ENCODE data around the gene POC1A. TPM values are rescaled to one million over a fixed set of nuclear protein-coding genes. Genes with fewer than 3 reads are reported as not detected.
A peak's percentile ranks its signal among the peaks of the same experiment; 100 is the strongest.

POC1A gene
- total and polyA plus RNA-seq, 7 donors: 0.66 to 15.8 (median 1.7) TPM

DNA sequence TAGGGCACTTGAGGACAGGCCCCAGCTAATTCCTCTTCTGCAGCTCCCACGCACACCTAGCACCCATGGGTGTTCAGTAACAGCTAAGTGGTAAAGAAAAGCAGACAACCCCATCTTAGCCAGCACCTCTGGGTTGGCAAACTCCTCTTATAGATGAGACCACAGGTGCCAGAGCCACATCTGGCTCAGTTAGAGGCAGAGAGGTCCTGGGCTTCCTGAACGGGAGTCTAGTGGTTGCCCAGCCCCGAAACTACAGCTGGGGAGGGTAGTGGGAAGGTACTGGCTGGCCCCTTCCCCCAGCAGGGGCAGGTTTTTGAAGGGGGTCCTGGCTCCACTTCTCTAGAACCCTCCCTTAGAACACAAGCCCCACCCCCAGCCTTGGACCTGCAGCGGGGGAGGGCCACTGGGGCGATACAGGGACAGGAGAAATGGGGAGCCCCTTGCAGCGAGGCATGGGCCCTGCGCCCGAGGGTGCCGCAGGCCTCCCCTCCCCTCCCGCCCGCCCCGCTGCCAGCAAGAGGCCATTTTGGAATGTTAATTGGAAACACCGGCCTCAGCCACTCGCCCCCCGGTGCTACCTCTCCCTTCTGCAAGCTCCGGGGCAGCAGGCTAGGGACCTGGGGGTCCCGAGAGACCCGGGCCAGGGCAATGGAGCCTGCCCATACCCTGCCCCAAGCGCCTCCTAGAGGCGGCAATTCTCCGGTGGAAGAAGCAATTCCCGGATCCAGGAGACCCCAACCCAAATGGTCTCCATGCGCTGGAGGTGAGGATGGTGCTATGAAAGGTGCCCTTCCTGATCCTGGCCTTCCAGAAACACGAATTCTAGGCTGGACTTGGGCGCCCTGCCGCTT, 99.3 kb downstream of the POC1A start:
- intact Hi-C loops (cut with DNase I): loop anchor here (2.0 to 5.0 kb wide), 2 partner anchors 68 to 142 kb away; partner anchors contain the start of gene ALAS1
- TF ChIP-seq, protein P1, sequence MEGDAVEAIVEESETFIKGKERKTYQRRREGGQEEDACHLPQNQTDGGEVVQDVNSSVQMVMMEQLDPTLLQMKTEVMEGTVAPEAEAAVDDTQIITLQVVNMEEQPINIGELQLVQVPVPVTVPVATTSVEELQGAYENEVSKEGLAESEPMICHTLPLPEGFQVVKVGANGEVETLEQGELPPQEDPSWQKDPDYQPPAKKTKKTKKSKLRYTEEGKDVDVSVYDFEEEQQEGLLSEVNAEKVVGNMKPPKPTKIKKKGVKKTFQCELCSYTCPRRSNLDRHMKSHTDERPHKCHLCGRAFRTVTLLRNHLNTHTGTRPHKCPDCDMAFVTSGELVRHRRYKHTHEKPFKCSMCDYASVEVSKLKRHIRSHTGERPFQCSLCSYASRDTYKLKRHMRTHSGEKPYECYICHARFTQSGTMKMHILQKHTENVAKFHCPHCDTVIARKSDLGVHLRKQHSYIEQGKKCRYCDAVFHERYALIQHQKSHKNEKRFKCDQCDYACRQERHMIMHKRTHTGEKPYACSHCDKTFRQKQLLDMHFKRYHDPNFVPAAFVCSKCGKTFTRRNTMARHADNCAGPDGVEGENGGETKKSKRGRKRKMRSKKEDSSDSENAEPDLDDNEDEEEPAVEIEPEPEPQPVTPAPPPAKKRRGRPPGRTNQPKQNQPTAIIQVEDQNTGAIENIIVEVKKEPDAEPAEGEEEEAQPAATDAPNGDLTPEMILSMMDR (IDR thresholded peaks at IDR 0.05): no peak
- TF ChIP-seq POLR2AphosphoS5 (IDR thresholded peaks at IDR 0.05) (no peak), POLR2A (IDR thresholded peaks at IDR 0.05) (no peak), EP300 (IDR thresholded peaks at IDR 0.05) (no peak)
- peaks cover 0 to 52% (median 48%) of the 10 kb centered on the region in 4 donors for H3K4me1 ChIP-seq
- no peaks in the 10 kb centered on the region for H3K9me3 ChIP-seq
- peak overlapping the region; percentile 83 to 94 (median 88) for H3K27ac ChIP-seq
- peaks cover 7 to 31% (median 16%) of the 10 kb centered on the region in 4 donors for H3K36me3 ChIP-seq
- no peaks in the 10 kb centered on the region for H3K27me3 ChIP-seq
- 9 to 10% methylated on average over 26 of the region's 26 CpGs for WGBS, 2 donors
- no peak for DNase-seq
- peak overlapping the region; percentile 46 to 83 (median 71) for H3K4me3 ChIP-seq

DNA sequence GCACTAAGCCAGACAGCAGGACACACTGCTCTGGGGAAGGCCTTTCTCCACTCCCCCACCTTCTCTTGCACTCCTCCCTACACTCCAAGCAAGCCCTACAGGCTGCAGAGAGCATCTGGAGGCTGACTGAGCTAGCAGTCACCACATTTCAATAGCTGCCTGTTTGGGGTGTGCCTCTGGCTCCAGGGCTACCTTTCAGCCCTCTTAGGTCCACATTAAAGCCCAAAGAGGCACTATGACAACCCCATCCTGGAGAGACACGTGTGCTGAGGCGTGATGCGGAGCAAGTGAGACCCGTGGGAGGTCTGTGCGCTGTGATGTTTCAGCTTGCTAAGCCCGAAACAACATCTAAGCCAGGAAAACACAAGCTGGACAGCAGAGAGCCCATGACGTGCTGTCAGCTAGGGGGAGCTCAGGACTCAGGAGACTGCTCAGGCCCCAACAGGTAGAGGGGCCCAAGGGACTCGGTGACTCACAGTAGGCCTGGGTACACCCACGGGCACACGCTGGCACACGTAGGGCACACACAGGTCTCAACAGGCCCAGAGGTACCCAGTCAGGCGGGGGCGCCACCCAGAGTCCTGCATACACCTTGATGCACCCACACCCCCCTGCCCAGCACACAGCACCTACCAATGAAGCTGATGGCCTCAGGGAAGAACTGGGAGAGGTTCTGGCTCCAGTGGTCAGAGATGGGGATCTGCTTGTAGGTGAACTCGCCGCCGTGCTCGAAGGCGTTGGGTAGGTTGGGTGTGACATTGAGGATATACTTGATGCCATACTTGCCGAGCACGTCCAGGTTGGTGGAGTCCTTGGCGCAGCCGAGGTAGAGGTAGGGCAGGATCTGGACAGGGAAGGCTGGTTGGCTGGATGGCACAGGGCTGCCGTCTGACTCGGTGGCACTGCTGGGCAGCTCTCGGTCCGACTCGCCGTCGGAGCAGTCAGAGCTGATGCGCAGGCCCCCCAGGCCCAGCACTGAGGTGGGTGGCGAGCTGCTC, 100.6 kb downstream of the POC1A start:
- Histone ChIP-seq H3K36me3 (peaks cover 7 to 44% (median 20%) of the 10 kb centered on the region in 4 donors), H3K9me3 (no peaks in the 10 kb centered on the region), H3K27me3 (no peaks in the 10 kb centered on the region), H3K4me3 (peak overlapping the region in 2 of 4 donors; percentile 66 to 83), H3K4me1 (peaks cover 0 to 52% (median 48%) of the 10 kb centered on the region in 4 donors), H3K27ac (peak overlapping the region; percentile 83 to 94 (median 88))
- TF ChIP-seq POLR2AphosphoS5 (IDR thresholded peaks at IDR 0.05) (no peak), POLR2A (IDR thresholded peaks at IDR 0.05) (no peak), EP300 (IDR thresholded peaks at IDR 0.05) (no peak)
- TF ChIP-seq, protein P1 (IDR thresholded peaks at IDR 0.05): no peak
- no peak for DNase-seq
- whole genome bisulfite sequencing, 2 donors: 80 to 85% methylated on average over 31 of the region's 31 CpGs
- intact Hi-C loops (cut with DNase I): loop anchor here (2.0 kb wide), 1 partner anchor 69 kb away; no protein-coding TSS in a partner anchor

DNA sequence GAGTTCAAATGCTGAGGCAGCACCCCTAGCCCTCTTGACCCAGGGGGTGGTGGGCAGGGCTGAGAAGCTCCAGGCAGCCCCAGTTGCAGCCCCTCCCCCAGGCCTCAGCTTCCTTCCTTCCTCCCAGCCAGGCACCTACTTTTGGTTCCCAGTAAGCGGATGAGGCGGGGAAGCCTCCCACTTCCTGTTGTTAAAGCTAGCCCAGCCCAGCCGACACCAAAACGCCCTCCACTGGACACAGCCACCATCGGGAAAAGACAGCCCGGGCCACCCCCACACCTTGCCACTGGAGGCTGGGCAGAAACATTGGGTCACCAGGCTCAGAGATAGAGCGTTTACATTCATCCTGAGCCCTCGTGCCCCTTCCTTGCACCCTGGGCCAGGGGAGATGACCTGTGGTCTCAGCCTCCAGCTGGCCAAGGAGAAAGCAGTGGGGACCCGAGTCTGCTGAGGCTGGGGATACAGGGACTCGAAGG, 101.4 kb downstream of the POC1A start:
- Histone ChIP-seq H3K36me3 (peaks cover 7 to 45% (median 23%) of the 10 kb centered on the region in 4 donors), H3K27me3 (no peaks in the 10 kb centered on the region), H3K9me3 (no peaks in the 10 kb centered on the region), H3K4me1 (peaks cover 0 to 50% (median 46%) of the 10 kb centered on the region in 4 donors), H3K4me3 (peak overlapping the region in 2 of 4 donors; percentile 11 to 21), H3K27ac (peak overlapping the region; percentile 68 to 94 (median 84))
- intact Hi-C loops (cut with DNase I): no loop called here
- DNase-seq: peak; percentile 94
- 16 to 29% methylated on average over 10 of the region's 10 CpGs for WGBS, 2 donors
- TF ChIP-seq POLR2AphosphoS5 (IDR thresholded peaks at IDR 0.05): peak in 2 of 4 donors; percentile 25 to 41
- TF ChIP-seq, protein P1 (IDR thresholded peaks at IDR 0.05): peak in 1 of 4 experiments; percentile 18
- no peak for TF ChIP-seq POLR2A (IDR thresholded peaks at IDR 0.05)
- no peak for TF ChIP-seq EP300 (IDR thresholded peaks at IDR 0.05)

DNA sequence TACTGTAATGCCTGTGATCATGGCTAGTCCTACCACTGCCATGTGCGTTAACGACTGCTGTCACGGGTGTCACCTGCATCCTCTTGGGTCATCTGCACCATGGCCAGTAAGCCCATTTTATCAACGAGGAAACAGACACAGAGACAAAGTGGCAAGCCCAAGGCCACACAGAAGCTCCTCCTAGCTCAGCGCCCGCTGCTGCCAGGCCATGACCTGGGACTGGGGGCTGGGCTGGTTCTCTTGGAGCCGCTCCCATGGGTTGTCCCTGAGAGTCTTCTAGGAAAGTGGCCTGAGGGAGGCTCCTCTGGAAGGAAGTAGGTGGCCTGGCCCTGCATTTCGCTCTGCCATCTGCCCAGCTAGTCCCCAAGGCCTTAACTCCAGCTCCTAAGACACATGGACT, 102.8 kb downstream of the POC1A start:
- no peak for DNase-seq
- TF ChIP-seq POLR2A (IDR thresholded peaks at IDR 0.05) (no peak), EP300 (IDR thresholded peaks at IDR 0.05) (no peak), POLR2AphosphoS5 (IDR thresholded peaks at IDR 0.05) (no peak)
- TF ChIP-seq, protein P1 (IDR thresholded peaks at IDR 0.05): no peak
- intact Hi-C loops (cut with DNase I): no loop called here
- 89 to 92% methylated on average over 8 of the region's 8 CpGs for WGBS, 2 donors
- peaks cover 0 to 53% (median 44%) of the 10 kb centered on the region in 4 donors for H3K4me1 ChIP-seq
- peak overlapping the region in 2 of 4 donors; percentile 85 to 94 for H3K27ac ChIP-seq
- H3K36me3 ChIP-seq: peaks cover 7 to 45% (median 23%) of the 10 kb centered on the region in 4 donors
- H3K27me3 ChIP-seq: no peaks in the 10 kb centered on the region
- no peaks in the 10 kb centered on the region for H3K9me3 ChIP-seq
- H3K4me3 ChIP-seq: no peak overlapping the region
